Measurements from ENCODE around the gene LMNB1.

The LMNB1 gene

DNA sequence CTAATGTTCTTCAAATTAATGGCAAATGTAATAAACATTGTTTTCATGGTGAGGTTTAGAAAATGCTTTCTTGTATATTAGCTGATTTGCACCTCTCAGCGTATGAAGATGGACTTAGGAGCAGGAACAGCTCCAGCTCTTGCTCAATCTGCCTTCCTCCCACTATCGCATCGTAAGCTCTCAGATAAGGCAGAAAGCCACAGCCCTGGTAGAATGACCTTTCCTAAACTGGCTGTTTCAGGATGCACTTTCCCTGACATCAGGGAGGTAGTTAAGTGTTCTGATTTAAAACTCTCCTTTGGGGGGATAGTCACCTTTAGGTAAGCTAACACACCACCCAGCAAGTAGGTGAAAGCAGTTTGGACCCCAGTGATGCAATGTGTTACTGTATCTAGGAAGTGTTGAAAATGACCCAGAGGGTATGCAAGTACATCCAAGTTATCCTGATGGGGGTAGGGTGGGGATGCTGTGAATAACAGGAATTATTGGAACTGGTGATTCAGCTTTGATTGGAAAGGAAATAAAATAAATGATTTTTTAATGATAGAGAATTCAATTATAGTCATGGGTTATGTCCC is 72.3 kb downstream of the LMNB1 start:
- no peaks in the 10 kb centered on the region for H3K9me3 ChIP-seq (ENCODE audit: control insufficient read depth, insufficient read depth, low read depth, low read length)
- H3K27ac ChIP-seq (ENCODE audit: extremely low read depth, low read depth, low read length), result no peak overlapping the region
- ChIA-PET CTCF (interaction anchor here (0.6 to 1.0 kb wide), 2 partner anchors 175 to 643 kb away, joined by 3 to 4 read pairs; no protein-coding TSS in a partner anchor), POLR2A (no interaction called here)
- H3K36me3 ChIP-seq (ENCODE audit: control insufficient read depth in 2 of 2, insufficient read depth in 1 of 2, low read length in 2 of 2), result no peaks in the 10 kb centered on the region
- no peak overlapping the region for H3K4me3 ChIP-seq (ENCODE audit: low read depth, low read length)
- peaks cover 9% of the 10 kb centered on the region; the same call in 1 of the 2 replicates for H3K4me1 ChIP-seq (ENCODE audit: control insufficient read depth, insufficient read depth, low read length)
- TF ChIP-seq, protein P1, sequence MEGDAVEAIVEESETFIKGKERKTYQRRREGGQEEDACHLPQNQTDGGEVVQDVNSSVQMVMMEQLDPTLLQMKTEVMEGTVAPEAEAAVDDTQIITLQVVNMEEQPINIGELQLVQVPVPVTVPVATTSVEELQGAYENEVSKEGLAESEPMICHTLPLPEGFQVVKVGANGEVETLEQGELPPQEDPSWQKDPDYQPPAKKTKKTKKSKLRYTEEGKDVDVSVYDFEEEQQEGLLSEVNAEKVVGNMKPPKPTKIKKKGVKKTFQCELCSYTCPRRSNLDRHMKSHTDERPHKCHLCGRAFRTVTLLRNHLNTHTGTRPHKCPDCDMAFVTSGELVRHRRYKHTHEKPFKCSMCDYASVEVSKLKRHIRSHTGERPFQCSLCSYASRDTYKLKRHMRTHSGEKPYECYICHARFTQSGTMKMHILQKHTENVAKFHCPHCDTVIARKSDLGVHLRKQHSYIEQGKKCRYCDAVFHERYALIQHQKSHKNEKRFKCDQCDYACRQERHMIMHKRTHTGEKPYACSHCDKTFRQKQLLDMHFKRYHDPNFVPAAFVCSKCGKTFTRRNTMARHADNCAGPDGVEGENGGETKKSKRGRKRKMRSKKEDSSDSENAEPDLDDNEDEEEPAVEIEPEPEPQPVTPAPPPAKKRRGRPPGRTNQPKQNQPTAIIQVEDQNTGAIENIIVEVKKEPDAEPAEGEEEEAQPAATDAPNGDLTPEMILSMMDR (tag by site-specific recombination; IDR thresholded peaks at IDR 0.05), result no peak
- TF ChIP-seq SP3 (tag by site-specific recombination; IDR thresholded peaks at IDR 0.05) (no peak), ZNF266 (tag by site-specific recombination; IDR thresholded peaks at IDR 0.05; ENCODE audit: low read depth) (no peak), ZNF48 (tag by site-specific recombination; IDR thresholded peaks at IDR 0.05) (no peak), ZNF404 (tag by site-specific recombination; IDR thresholded peaks at IDR 0.05) (no peak), ZNF629 (tag by site-specific recombination; IDR thresholded peaks at IDR 0.05) (no peak), ZNF558 (tag by site-specific recombination; IDR thresholded peaks at IDR 0.05) (no peak), HOXA7 (CRISPR knock-in tag; IDR thresholded peaks at IDR 0.05; ENCODE audit: borderline replicate concordance) (no peak), ZNF843 (tag by site-specific recombination; IDR thresholded peaks at IDR 0.05) (no peak), ZNF664 (tag by site-specific recombination; IDR thresholded peaks at IDR 0.05) (no peak), ZSCAN23 (tag by site-specific recombination; IDR thresholded peaks at IDR 0.05) (no peak), ZNF394 (tag by site-specific recombination; IDR thresholded peaks at IDR 0.05; ENCODE audit: borderline replicate concordance) (no peak)
- TF ChIP-seq, protein P2, sequence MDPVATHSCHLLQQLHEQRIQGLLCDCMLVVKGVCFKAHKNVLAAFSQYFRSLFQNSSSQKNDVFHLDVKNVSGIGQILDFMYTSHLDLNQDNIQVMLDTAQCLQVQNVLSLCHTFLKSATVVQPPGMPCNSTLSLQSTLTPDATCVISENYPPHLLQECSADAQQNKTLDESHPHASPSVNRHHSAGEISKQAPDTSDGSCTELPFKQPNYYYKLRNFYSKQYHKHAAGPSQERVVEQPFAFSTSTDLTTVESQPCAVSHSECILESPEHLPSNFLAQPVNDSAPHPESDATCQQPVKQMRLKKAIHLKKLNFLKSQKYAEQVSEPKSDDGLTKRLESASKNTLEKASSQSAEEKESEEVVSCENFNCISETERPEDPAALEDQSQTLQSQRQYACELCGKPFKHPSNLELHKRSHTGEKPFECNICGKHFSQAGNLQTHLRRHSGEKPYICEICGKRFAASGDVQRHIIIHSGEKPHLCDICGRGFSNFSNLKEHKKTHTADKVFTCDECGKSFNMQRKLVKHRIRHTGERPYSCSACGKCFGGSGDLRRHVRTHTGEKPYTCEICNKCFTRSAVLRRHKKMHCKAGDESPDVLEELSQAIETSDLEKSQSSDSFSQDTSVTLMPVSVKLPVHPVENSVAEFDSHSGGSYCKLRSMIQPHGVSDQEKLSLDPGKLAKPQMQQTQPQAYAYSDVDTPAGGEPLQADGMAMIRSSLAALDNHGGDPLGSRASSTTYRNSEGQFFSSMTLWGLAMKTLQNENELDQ (tag by site-specific recombination; IDR thresholded peaks at IDR 0.05; ENCODE audit: low read depth), result no peak

DNA sequence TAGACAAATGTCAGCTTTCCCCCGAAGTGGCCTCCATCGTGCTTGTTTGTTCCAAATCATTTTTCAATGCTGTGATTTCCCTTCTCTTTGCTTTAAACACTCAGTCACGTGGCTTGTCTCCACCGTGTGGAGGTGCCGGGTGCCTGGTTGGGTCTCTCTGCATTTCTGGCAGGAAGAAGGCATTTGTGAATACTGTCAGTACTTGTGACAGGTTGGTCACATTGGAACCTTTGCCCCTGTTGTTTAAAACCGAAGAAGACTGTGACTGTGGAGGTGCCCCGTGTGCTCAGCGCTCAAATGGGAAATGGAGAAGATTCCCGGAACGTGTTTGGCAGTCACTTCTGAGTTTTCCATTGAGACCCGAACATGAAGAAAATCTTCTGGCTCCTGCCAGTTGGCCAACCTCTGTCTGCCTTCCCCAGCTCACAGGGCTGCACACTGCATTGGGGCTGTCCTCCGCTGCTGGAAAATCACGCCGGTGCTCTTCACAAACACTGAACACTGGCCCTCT is 74.6 kb downstream of the LMNB1 start:
- POLR2A ChIA-PET, result interaction anchor here (0.6 kb wide), 1 partner anchor 66 kb away, joined by 4 read pairs; no protein-coding TSS in a partner anchor
- H3K4me1 ChIP-seq (ENCODE audit: control insufficient read depth, insufficient read depth, low read length), result peaks cover 5% of the 10 kb centered on the region; the same call in 1 of the 2 replicates
- CTCF ChIA-PET, result no interaction called here
- H3K27ac ChIP-seq (ENCODE audit: extremely low read depth, low read depth, low read length), result no peak overlapping the region
- no peak overlapping the region for H3K4me3 ChIP-seq (ENCODE audit: low read depth, low read length)
- no peak for TF ChIP-seq ZNF10 (tag by site-specific recombination; IDR thresholded peaks at IDR 0.05)
- TF ChIP-seq, protein P3, sequence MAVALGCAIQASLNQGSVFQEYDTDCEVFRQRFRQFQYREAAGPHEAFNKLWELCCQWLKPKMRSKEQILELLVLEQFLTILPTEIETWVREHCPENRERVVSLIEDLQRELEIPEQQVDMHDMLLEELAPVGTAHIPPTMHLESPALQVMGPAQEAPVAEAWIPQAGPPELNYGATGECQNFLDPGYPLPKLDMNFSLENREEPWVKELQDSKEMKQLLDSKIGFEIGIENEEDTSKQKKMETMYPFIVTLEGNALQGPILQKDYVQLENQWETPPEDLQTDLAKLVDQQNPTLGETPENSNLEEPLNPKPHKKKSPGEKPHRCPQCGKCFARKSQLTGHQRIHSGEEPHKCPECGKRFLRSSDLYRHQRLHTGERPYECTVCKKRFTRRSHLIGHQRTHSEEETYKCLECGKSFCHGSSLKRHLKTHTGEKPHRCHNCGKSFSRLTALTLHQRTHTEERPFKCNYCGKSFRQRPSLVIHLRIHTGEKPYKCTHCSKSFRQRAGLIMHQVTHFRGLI (tag by site-specific recombination; IDR thresholded peaks at IDR 0.05), result no peak
- TF ChIP-seq ZNF596 (tag by site-specific recombination; IDR thresholded peaks at IDR 0.05), result no peak
- no peak for TF ChIP-seq GLIS2 (tag by site-specific recombination; IDR thresholded peaks at IDR 0.05)
- TF ChIP-seq ZNF558 (tag by site-specific recombination; IDR thresholded peaks at IDR 0.05), result no peak
- H3K9me3 ChIP-seq (ENCODE audit: control insufficient read depth, insufficient read depth, low read depth, low read length), result no peaks in the 10 kb centered on the region
- H3K36me3 ChIP-seq (ENCODE audit: control insufficient read depth in 2 of 2, insufficient read depth in 1 of 2, low read length in 2 of 2), result no peaks in the 10 kb centered on the region
